HG03135 (cell line): Measurements from ENCODE around the gene CARMIL1.

Experiments used
- ATAC-seq: cut with Tn5 transposase; IDR thresholded peaks from one replicate; pipeline ENCODE4 v1.9.1; 2021; ENCODE audit warnings: mild to moderate bottlenecking, moderate library complexity; ENCODE audit not compliant: unreplicated experiment

The CARMIL1 gene

GRCh38 chr6:25465941-25466340 lies 186.8 kb downstream of the CARMIL1 start:
- ATAC-seq, result no peak

- ATAC-seq, result no peak
Measured at GRCh38 chr6:25468881-25469280, 189.7 kb downstream of the CARMIL1 start.

- no peak for ATAC-seq
Measured at GRCh38 chr6:25469797-25470388, 190.7 kb downstream of the CARMIL1 start.

- ATAC-seq, result no peak
Measured at GRCh38 chr6:25472306-25472705, 193.1 kb downstream of the CARMIL1 start.

- no peak for ATAC-seq
Measured at GRCh38 chr6:25472906-25473305, 193.7 kb downstream of the CARMIL1 start.

- no peak for ATAC-seq
Measured at GRCh38 chr6:25473447-25473846, 194.3 kb downstream of the CARMIL1 start.

- no peak for ATAC-seq
Measured at GRCh38 chr6:25476126-25476525, 197.0 kb downstream of the CARMIL1 start.

- ATAC-seq, result no peak
Measured at GRCh38 chr6:25477006-25477590, 197.9 kb downstream of the CARMIL1 start.

- no peak for ATAC-seq
Measured at GRCh38 chr6:25478973-25479372, 199.8 kb downstream of the CARMIL1 start.

- ATAC-seq, result no peak
Measured at GRCh38 chr6:25481267-25481666, 202.1 kb downstream of the CARMIL1 start.

GRCh38 chr6:25482996-25483395 lies 203.8 kb downstream of the CARMIL1 start:
- no peak for ATAC-seq

GRCh38 chr6:25483943-25484342 lies 204.8 kb downstream of the CARMIL1 start:
- ATAC-seq, result no peak

- ATAC-seq, result no peak
Measured at GRCh38 chr6:25484900-25485299, 205.7 kb downstream of the CARMIL1 start.

- ATAC-seq, result no peak
Measured at GRCh38 chr6:25485821-25486534, 206.8 kb downstream of the CARMIL1 start.

GRCh38 chr6:25486550-25486949 lies 207.4 kb downstream of the CARMIL1 start:
- ATAC-seq, result no peak

GRCh38 chr6:25487012-25487411 lies 207.8 kb downstream of the CARMIL1 start:
- no peak for ATAC-seq

GRCh38 chr6:25488156-25488555 lies 209.0 kb downstream of the CARMIL1 start:
- ATAC-seq, result no peak

- ATAC-seq, result no peak
Measured at GRCh38 chr6:25489399-25489798, 210.2 kb downstream of the CARMIL1 start.

- ATAC-seq, result no peak
Measured at GRCh38 chr6:25490018-25490801, 211.0 kb downstream of the CARMIL1 start.

GRCh38 chr6:25492951-25493350 lies 213.8 kb downstream of the CARMIL1 start:
- ATAC-seq, result no peak

GRCh38 chr6:25494469-25494868 lies 215.3 kb downstream of the CARMIL1 start:
- ATAC-seq, result no peak
